K562 (cell line): Measurements from ENCODE around the gene ACOX2. TPM values are rescaled to one million over a fixed set of nuclear protein-coding genes. Genes with fewer than 3 reads are reported as not detected.

Experiments
- BACH1 ChIP-seq: fragments of 200-800 bp; sonication (Bioruptor generic); IDR thresholded peaks from 2 replicates; pipeline ENCODE4 v1.6.1; 2016; ENCODE audit warnings: missing genetic modification characterization, missing compliant biosample characterization
- MTF1 ChIP-seq: fragments of 250-450 bp; sonication (Bioruptor Pico); IDR thresholded peaks from 2 replicates; pipeline ENCODE4 v1.9.0; 2021; ENCODE audit warnings: moderate library complexity, mild to moderate bottlenecking, inconsistent platforms, borderline replicate concordance
- POLR2AphosphoS5 ChIP-seq: IDR thresholded peaks from 2 replicates; pipeline ENCODE4 v1.6.1; 2011; ENCODE audit warnings: mild to moderate bottlenecking, low read depth, low read length, moderate library complexity; ENCODE audit not compliant: control insufficient read depth, insufficient read depth
- RBM22 ChIP-seq: fragments of 200-400 bp; formaldehyde crosslinking; IDR thresholded peaks from 2 replicates; pipeline ENCODE4 v1.6.1; 2018; ENCODE audit warnings: low read length, low read depth; ENCODE audit not compliant: poor library complexity, severe bottlenecking
- ZNF318 ChIP-seq, 2 experiments: fragments of 450-650 bp; IDR thresholded peaks; 2 replicates each; pipeline ENCODE4 v1.6.1; 2016; ENCODE audit warnings: mild to moderate bottlenecking in 2 of 2, borderline replicate concordance in 1 of 2, low read depth in 1 of 2, moderate library complexity in 1 of 2
- ZNF589 ChIP-seq: fragments of 200-800 bp; sonication (Bioruptor generic); IDR thresholded peaks from 2 replicates; pipeline ENCODE4 v1.6.1; 2016; ENCODE audit warnings: low read depth, missing genetic modification characterization, missing compliant biosample characterization
- polyA plus RNA-seq, 8 experiments: library from polyadenylated mRNA; depleted of rRNA in 4 of 8; stranded (reverse) in 5 of 8; unstranded in 3 of 8; fragments of >200 nt; fragmentation: Nextera tagmentation in 2 of 8; fragmentation: Illumina TruSeq in 1 of 8; extraction: Ambion mirVana in 2 of 8; extraction: Trizol in 1 of 8; gene quantifications; 2 replicates each; pipeline versions ENCODE4 v1.2.1 to v1.2.3, GENCODE V29; 2011 to 2014; ENCODE audit warnings: inconsistent platforms in 1 of 8, missing spikeins in 1 of 8
- total RNA-seq, 7 experiments: library from RNA; depleted of rRNA in 6 of 7; stranded (reverse); fragments of >200 nt in 6 of 7; fragmentation: Illumina TruSeq in 2 of 7; extraction: Trizol in 2 of 7; gene quantifications; 2 replicates each; pipeline versions ENCODE4 v1.2.1 to v1.2.3, GENCODE V29; 2011 to 2021; ENCODE audit warnings: low replicate concordance in 1 of 7
- TF ChIP-seq, protein P1 (sequence below): fragments of 250-450 bp; sonication (Bioruptor Pico); IDR thresholded peaks from 2 replicates; pipeline ENCODE4 v1.4.0; 2020; ENCODE audit warnings: mild to moderate bottlenecking, moderate library complexity

Gene ACOX2
- total and polyA plus RNA-seq, 9 of the 15 experiments (the other 6 are each of a cell fraction or from before 2014, with no cell fraction given), result 0.15 TPM; not detected in 8

DNA sequence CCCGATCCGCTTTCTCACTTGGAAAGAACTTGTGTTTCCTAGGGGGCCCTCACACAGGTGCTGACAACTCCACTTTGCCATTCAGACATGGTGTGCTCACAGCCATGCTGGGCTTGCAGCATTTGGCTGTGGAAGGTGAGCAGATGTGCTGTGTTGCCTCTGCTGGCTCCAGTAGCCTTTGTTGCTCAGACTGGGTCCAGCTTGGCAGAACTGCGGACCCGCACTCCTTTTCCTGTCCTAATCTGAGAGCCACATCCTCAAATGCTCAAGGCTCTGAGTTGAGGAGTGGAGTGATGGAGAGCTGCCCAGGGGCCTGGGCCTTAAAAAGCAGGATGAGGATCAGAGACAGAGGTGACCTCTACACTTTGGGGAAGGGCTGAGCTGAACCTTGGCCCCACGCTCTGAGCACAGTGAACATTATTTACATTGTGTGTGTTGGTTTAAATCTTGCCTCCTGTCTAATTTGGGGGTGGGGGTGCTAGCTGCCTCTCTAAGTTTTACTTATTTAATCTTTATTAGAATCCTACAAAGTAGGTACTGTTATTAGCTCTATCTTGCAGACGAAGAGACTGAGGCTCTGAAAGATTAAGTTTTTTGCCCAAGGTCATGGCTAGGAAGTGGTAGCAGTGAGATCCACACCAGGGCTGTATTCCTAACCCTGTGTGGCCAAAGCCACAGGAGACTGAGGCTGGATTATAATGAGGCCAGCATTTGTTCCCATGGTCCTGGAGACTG lies 17.2 kb downstream of the ACOX2 start (continued):
- TF ChIP-seq ZNF318 (IDR thresholded peaks at IDR 0.05; ENCODE audit: borderline replicate concordance in 1 of 2, low read depth in 1 of 2), result no peak
- no peak for TF ChIP-seq MTF1
- TF ChIP-seq RBM22, result no peak
- TF ChIP-seq ZNF589 (CRISPR knock-in tag), result no peak
- TF ChIP-seq, protein P1, sequence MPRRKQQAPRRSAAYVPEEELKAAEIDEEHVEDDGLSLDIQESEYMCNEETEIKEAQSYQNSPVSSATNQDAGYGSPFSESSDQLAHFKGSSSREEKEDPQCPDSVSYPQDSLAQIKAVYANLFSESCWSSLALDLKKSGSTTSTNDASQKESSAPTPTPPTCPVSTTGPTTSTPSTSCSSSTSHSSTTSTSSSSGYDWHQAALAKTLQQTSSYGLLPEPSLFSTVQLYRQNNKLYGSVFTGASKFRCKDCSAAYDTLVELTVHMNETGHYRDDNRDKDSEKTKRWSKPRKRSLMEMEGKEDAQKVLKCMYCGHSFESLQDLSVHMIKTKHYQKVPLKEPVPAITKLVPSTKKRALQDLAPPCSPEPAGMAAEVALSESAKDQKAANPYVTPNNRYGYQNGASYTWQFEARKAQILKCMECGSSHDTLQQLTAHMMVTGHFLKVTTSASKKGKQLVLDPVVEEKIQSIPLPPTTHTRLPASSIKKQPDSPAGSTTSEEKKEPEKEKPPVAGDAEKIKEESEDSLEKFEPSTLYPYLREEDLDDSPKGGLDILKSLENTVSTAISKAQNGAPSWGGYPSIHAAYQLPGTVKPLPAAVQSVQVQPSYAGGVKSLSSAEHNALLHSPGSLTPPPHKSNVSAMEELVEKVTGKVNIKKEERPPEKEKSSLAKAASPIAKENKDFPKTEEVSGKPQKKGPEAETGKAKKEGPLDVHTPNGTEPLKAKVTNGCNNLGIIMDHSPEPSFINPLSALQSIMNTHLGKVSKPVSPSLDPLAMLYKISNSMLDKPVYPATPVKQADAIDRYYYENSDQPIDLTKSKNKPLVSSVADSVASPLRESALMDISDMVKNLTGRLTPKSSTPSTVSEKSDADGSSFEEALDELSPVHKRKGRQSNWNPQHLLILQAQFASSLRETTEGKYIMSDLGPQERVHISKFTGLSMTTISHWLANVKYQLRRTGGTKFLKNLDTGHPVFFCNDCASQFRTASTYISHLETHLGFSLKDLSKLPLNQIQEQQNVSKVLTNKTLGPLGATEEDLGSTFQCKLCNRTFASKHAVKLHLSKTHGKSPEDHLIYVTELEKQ (CRISPR knock-in tag), result no peak
- TF ChIP-seq POLR2AphosphoS5, result no peak
- TF ChIP-seq BACH1 (tag), result no peak
